WERI-Rb-1 (cell line): ENCODE data around the gene UBE2O.

Experiments used
- DNase-seq: peaks from one replicate; pipeline ENCODE4 v3.0.0-alpha.2; 2020
- H3K27ac ChIP-seq: fragments of 250-450 bp; sonication (Bioruptor Pico); 2 replicates; pipeline ENCODE4 v1.5.1; 2020; ENCODE audit warnings: mild to moderate bottlenecking, moderate library complexity
- H3K27me3 ChIP-seq: fragments of 250-450 bp; sonication (Bioruptor Pico); 2 replicates; pipeline ENCODE4 v1.5.1; 2021; ENCODE audit warnings: mild to moderate bottlenecking, low read depth, moderate library complexity; ENCODE audit not compliant: insufficient read depth, severe bottlenecking
- H3K36me3 ChIP-seq: fragments of 250-450 bp; sonication (Bioruptor Pico); 2 replicates; pipeline ENCODE4 v1.5.1; 2020; ENCODE audit warnings: mild to moderate bottlenecking, moderate library complexity
- H3K4me3 ChIP-seq: 2 replicates; pipeline ENCODE4 v1.5.1; 2011; ENCODE audit warnings: low read depth, mild to moderate bottlenecking, control low read depth, low read length
- H3K9me3 ChIP-seq: fragments of 250-450 bp; sonication (Bioruptor Pico); 2 replicates; pipeline ENCODE4 v1.5.1; 2021; ENCODE audit warnings: mild to moderate bottlenecking, moderate library complexity; ENCODE audit not compliant: severe bottlenecking
- TF ChIP-seq, protein P1 (sequence below): IDR thresholded peaks from 2 replicates; pipeline ENCODE4 v1.5.1; 2011; ENCODE audit warnings: low read depth, mild to moderate bottlenecking, control low read depth, inconsistent platforms, low read length

Gene UBE2O

DNA sequence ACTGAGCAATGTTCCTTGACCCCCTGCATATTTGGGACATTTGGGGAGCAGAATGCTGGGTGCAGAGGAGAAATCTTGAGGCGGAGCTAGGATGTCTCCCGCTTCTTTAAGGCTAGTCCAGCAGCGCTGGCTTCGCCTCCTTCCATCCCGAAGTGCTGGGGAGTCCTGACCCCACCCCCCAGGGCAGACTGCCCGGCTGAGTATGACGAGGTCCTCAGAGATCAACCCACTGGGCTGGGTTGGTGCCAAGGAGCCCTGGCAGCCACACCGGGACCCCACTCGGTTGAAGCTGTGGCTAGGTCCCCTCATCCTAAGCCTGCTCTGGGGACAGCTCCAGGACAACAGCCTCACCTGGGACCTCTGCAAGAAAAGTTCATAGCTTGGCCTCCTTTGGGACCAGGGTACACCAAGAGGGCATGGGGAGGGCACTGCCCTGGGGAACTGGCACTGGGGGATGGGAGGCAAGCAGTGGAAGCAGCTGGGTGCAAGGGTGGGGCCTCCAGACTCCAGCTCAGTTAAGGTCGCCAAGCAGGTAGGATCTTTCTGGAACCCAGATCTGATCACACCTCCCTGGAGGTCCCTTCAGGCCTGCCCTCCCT is 37.3 kb upstream of the UBE2O start:
- H3K4me3 ChIP-seq, result no peak overlapping the region
- no peak for DNase-seq
- no peaks in the 10 kb centered on the region for H3K9me3 ChIP-seq
- no peaks in the 10 kb centered on the region for H3K27me3 ChIP-seq
- no peaks in the 10 kb centered on the region for H3K36me3 ChIP-seq
- no peak overlapping the region for H3K27ac ChIP-seq
- TF ChIP-seq, protein P1, sequence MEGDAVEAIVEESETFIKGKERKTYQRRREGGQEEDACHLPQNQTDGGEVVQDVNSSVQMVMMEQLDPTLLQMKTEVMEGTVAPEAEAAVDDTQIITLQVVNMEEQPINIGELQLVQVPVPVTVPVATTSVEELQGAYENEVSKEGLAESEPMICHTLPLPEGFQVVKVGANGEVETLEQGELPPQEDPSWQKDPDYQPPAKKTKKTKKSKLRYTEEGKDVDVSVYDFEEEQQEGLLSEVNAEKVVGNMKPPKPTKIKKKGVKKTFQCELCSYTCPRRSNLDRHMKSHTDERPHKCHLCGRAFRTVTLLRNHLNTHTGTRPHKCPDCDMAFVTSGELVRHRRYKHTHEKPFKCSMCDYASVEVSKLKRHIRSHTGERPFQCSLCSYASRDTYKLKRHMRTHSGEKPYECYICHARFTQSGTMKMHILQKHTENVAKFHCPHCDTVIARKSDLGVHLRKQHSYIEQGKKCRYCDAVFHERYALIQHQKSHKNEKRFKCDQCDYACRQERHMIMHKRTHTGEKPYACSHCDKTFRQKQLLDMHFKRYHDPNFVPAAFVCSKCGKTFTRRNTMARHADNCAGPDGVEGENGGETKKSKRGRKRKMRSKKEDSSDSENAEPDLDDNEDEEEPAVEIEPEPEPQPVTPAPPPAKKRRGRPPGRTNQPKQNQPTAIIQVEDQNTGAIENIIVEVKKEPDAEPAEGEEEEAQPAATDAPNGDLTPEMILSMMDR, result no peak

DNA sequence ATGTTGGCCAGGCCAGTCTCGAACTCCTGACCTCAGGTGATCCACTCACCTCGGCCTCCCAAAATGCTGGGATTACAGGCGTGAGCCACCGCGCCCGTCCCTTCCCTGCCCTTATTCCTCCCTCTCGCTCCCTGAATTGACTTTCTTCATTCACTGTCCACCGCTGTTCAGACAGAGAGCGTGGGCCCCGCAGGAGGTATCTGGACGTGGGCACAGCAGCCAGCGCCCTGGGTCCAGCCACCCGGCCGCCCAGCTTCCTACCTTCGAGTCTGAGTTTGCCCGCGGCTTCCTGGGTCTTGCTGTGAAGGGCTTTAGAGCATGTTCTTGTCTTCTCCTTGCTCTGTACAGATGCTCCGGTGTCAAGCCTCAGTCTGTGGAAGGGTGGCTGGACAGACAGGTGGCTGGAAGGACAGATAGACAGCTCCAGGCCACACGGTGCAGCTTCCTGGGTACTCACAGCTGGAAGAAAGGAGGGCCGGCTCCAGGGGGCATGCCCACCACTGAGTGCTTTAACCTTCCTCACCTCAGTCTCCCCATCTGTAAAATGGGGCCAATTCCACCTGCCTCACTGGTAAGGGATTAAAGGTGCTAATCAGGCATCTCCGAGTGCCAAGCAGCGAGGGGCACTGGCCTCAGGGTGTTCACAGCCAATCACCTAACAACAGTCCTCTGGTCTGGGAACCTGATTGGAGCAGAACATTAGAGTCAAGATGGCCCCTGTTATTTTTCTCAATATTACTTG is 34.7 kb upstream of the UBE2O start:
- Histone ChIP-seq H3K27ac (no peak overlapping the region), H3K36me3 (no peaks in the 10 kb centered on the region), H3K27me3 (no peaks in the 10 kb centered on the region), H3K9me3 (no peaks in the 10 kb centered on the region), H3K4me3 (no peak overlapping the region)
- DNase-seq, result no peak
- TF ChIP-seq, protein P1, result no peak

DNA sequence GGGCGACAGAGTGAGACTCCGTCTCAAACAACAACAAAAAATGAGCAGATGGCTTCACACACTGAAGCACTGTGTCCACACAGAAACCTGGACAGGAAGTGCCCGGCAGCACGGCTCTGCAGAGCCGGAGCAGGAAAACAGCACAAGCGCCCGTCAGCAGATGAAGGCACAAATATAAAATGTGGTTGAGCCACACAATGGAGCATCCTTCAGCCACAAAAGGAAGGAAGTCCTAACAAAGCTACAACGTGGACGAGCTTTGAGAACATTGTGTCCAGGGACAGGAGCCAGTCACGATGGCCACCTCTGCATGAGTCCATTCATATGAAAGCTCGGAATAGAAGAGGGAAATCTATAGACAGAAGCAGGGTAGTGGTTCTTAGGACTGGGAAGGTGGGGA is 32.6 kb upstream of the UBE2O start:
- TF ChIP-seq, protein P1, result no peak
- H3K4me3 ChIP-seq, result no peak overlapping the region
- no peaks in the 10 kb centered on the region for H3K27me3 ChIP-seq
- no peaks in the 10 kb centered on the region for H3K36me3 ChIP-seq
- peak overlapping the region; percentile 35; the same call in 1 of the 2 replicates for H3K27ac ChIP-seq
- no peaks in the 10 kb centered on the region for H3K9me3 ChIP-seq
- no peak for DNase-seq

DNA sequence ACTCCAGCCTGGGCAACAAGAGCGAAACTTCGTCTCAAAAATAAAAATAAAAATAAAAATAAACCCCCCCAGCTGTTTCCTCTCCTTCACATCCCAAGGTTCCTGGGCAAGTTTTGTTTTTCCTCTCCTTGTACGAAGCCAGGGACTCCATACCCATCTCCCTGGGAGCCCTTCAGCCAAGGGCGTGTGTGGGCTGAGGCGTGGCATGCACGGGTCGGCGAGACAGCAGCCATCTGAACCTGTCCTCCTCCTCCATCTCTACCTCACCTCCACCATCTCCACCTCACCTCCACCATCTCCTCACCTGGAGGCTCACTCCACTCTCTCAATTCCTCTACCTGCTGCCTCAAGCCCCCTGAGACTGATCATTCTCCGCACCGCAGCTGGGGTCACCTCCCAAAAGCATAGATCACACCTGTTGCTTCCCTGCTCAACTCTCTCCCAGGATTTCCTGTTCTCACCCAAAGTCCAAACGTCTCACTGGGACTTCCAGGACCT is 31.3 kb upstream of the UBE2O start:
- no peaks in the 10 kb centered on the region for H3K9me3 ChIP-seq
- no peaks in the 10 kb centered on the region for H3K36me3 ChIP-seq
- no peak overlapping the region for H3K4me3 ChIP-seq
- no peak overlapping the region for H3K27ac ChIP-seq
- DNase-seq, result no peak
- TF ChIP-seq, protein P1, result no peak
- no peaks in the 10 kb centered on the region for H3K27me3 ChIP-seq

DNA sequence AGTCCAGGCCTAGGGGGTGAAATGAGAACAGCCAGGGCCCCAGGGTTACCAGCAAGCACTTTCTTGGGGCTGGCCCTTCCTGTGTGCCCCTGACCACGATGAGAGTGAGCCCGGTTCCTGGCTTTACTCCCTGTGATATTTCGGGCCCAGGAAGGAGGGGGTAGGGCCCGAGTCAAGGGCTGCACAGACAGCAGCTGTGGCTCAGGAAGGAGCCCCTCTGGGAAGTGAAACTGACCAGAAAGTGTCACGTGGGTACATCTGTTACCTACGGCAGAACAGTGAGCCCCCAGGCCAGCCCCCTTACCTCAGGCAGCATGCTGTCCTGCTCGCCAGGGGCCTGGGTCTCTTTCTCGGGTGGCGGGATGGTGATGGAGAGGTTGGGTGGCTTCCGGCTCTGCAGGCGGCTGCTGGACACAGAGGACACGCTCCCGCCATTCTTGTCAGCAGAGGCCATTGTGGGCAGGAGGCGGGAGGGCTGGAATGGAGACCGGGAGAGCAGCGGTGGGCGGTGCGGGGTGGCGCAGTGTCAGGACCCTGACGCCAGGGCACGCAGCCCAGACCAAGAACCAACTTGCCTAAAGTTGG is 28.2 kb upstream of the UBE2O start:
- H3K4me3 ChIP-seq, result no peak overlapping the region
- H3K36me3 ChIP-seq, result no peaks in the 10 kb centered on the region
- DNase-seq, result no peak
- no peaks in the 10 kb centered on the region for H3K9me3 ChIP-seq
- no peaks in the 10 kb centered on the region for H3K27me3 ChIP-seq
- H3K27ac ChIP-seq, result no peak overlapping the region; the same call in 1 of the 2 replicates
- TF ChIP-seq, protein P1, result no peak
